Thyroid gland (tissue), 4 donors: Measurements from ENCODE around the gene WWP2. TPM values are rescaled to one million over a fixed set of nuclear protein-coding genes. Genes with fewer than 3 reads are reported as not detected.
"Not testable (repeated sequence)": the region's sequence is repeated elsewhere in the genome, so short reads cannot be mapped to it uniquely, and the experiment has no call there.

Experiments
- DNase-seq, 2 donors: peaks; one replicate each; pipeline ENCODE4 v3.0.0-alpha.2; 2019
- H3K27ac ChIP-seq, 3 donors: fragments of 200-600 bp; sonication (generic); 1 replicate in 2 of 3; 2 replicates in 1 of 3; pipeline ENCODE4 v1.5.1; 2016 to 2019; ENCODE audit warnings: mild to moderate bottlenecking in 1 of 3, moderate library complexity in 1 of 3
- H3K27me3 ChIP-seq: fragments of 200-600 bp; sonication (generic); one replicate; pipeline ENCODE4 v1.5.1; 2019
- H3K36me3 ChIP-seq, 2 donors: fragments of 200-600 bp; sonication (generic); one replicate each; pipeline ENCODE4 v1.5.1; 2016 to 2019
- H3K4me1 ChIP-seq, 2 donors: fragments of 200-600 bp; sonication (generic); one replicate each; pipeline ENCODE4 v1.5.1; 2017 to 2019
- H3K4me3 ChIP-seq, 3 donors: fragments of 200-600 bp; sonication (generic); replicated peaks in 1 of 3; 1 replicate in 2 of 3; 2 replicates in 1 of 3; pipeline ENCODE4 v1.5.1; 2016; ENCODE audit warnings: mild to moderate bottlenecking in 1 of 3
- H3K9me3 ChIP-seq: fragments of 200-600 bp; sonication (generic); one replicate; pipeline ENCODE4 v1.5.1; 2017
- POLR2A ChIP-seq, 2 donors: fragments of 450-650 bp; IDR thresholded peaks; one replicate each; pipeline ENCODE4 v1.6.1; 2017; ENCODE audit warnings: antibody characterized with exemption in 2 of 2, mild to moderate bottlenecking in 2 of 2, moderate library complexity in 1 of 2
- WGBS, 2 donors: methylation state at CpG; one replicate each; pipeline ENCODE4 v1.1.5; 2017; 5-methylcytosine and 5-hydroxymethylcytosine counted together
- intact Hi-C: fragments of 100-400 bp; cut with DNase I; formaldehyde crosslinking; loops from one replicate; pipeline ENCODE4 v1.15.1; 2023
- total RNA-seq, 4 donors: library from RNA; depleted of rRNA; stranded (reverse); fragments of >200 nt; gene quantifications; one replicate each; pipeline ENCODE4 v1.2.3, GENCODE V29; 2016
- TF ChIP-seq, protein P1 (sequence below), 6 experiments: fragments of 200-600 bp in 3 of 6; fragments of 450-650 bp in 3 of 6; sonication (generic) in 3 of 6; IDR thresholded peaks; one replicate each; pipeline ENCODE4 v1.5.1; 2016 to 2019; ENCODE audit warnings: antibody characterized with exemption in 6 of 6, mild to moderate bottlenecking in 2 of 6, inconsistent platforms in 1 of 6, moderate library complexity in 1 of 6

WWP2 gene
- total RNA-seq, 4 donors from 2014 or later, result 35.9 to 72.1 (median 47.7) TPM

DNA sequence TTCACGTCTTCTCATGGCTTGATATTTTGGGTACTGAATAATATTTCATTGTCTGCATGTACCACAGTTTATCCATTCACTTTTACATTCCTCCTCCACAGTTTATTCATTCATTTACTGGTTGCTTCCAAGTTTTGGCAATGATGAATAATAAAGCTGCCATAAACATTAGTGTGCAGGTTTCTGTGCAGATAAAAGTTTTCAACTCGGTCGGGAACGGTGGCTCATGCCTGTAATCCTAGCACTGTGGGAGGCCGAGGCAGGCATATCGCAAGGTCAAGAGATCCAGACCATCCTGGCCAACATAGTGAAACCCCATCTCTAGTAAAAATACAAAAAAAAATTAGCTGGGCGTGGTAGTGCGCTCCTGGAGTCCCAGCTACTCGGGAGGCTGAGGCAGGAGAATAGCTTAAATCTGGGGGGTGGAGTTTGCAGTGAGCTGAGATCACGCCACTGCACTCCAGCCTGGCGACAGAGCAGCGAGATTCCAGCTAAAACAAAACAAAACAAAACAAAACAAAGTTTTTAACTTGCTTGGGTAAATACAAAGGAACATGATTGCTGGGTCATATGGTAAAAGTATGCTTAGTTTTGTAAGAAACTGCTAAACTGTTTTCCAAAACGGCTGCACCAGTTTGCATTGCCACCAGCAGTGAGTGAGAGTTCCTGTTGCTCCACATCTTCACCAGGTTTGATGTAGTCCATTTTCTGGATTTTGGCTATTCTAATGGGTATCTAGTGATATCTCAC, 89.5 kb downstream of the WWP2 start:
- Histone ChIP-seq H3K27me3 (no peaks in the 10 kb centered on the region), H3K4me1 (peaks cover 15 to 21% of the 10 kb centered on the region in 2 donors), H3K36me3 (no peaks in the 10 kb centered on the region), H3K9me3 (no peaks in the 10 kb centered on the region), H3K27ac (no peak overlapping the region), H3K4me3 (no peak overlapping the region)
- no peak for DNase-seq
- TF ChIP-seq, protein P1, sequence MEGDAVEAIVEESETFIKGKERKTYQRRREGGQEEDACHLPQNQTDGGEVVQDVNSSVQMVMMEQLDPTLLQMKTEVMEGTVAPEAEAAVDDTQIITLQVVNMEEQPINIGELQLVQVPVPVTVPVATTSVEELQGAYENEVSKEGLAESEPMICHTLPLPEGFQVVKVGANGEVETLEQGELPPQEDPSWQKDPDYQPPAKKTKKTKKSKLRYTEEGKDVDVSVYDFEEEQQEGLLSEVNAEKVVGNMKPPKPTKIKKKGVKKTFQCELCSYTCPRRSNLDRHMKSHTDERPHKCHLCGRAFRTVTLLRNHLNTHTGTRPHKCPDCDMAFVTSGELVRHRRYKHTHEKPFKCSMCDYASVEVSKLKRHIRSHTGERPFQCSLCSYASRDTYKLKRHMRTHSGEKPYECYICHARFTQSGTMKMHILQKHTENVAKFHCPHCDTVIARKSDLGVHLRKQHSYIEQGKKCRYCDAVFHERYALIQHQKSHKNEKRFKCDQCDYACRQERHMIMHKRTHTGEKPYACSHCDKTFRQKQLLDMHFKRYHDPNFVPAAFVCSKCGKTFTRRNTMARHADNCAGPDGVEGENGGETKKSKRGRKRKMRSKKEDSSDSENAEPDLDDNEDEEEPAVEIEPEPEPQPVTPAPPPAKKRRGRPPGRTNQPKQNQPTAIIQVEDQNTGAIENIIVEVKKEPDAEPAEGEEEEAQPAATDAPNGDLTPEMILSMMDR (IDR thresholded peaks at IDR 0.05), result no peak
- TF ChIP-seq POLR2A (IDR thresholded peaks at IDR 0.05), result no peak
- WGBS, 2 donors, result 83 to 85% methylated on average over 13 of the region's 13 CpGs
- intact Hi-C loops, result no loop called here

DNA sequence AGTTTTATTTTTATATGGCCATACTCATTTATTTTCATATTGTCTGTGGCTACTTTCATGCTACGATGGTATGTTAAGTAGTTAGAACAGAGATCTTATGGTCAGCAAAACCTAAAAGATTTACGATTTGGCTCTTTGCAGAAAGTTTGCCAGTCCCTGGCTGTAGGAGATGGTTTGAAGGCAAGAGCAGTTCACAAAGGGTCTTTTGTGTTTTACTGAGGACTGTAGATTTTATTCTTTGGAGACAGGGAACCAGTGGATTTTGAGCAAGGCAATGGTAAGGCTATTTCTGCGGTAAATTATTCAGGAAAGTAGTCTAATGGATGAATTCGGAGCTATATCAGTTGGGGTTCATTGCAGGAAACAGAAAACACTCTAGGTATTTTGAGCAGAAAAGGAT, 90.7 kb downstream of the WWP2 start:
- TF ChIP-seq, protein P1 (IDR thresholded peaks at IDR 0.05), result no peak
- no peak for TF ChIP-seq POLR2A (IDR thresholded peaks at IDR 0.05)
- no peak for DNase-seq
- Histone ChIP-seq H3K9me3 (no peaks in the 10 kb centered on the region), H3K4me3 (no peak overlapping the region), H3K4me1 (peaks cover 14 to 18% of the 10 kb centered on the region in 2 donors), H3K27me3 (no peaks in the 10 kb centered on the region), H3K27ac (no peak overlapping the region), H3K36me3 (no peaks in the 10 kb centered on the region)
- intact Hi-C loops, result no loop called here
- WGBS, 2 donors, result 85 to 97% methylated on average over 4 of the region's 4 CpGs

DNA sequence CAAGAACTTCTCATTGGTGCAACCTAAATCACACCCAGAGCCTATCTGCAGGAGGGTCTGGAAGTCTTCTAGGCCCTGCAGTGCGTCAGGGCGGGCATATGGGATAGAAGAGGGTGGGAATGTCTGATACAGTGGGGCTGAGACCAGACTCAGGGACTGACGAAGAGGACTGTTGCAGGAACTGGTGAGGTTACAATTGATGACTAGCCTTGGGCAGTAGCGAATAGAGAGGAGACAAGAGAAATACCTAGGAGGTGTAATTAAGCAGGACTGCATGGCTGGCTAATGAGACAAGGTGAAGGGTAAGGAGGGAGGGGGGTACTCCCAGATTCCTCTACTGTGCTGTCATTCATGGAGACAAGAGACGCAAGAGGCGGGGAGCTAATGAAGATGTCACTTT, 91.3 kb downstream of the WWP2 start:
- intact Hi-C loops, result no loop called here
- DNase-seq, result no peak
- no peak overlapping the region for H3K27ac ChIP-seq
- no peaks in the 10 kb centered on the region for H3K36me3 ChIP-seq
- no peaks in the 10 kb centered on the region for H3K9me3 ChIP-seq
- no peak overlapping the region for H3K4me3 ChIP-seq
- WGBS, 2 donors, result 97 to 98% methylated on average over 6 of the region's 6 CpGs
- H3K4me1 ChIP-seq, result peaks cover 7 to 11% of the 10 kb centered on the region in 2 donors
- H3K27me3 ChIP-seq, result no peaks in the 10 kb centered on the region
- TF ChIP-seq, protein P1 (IDR thresholded peaks at IDR 0.05), result no peak
- no peak for TF ChIP-seq POLR2A (IDR thresholded peaks at IDR 0.05)

DNA sequence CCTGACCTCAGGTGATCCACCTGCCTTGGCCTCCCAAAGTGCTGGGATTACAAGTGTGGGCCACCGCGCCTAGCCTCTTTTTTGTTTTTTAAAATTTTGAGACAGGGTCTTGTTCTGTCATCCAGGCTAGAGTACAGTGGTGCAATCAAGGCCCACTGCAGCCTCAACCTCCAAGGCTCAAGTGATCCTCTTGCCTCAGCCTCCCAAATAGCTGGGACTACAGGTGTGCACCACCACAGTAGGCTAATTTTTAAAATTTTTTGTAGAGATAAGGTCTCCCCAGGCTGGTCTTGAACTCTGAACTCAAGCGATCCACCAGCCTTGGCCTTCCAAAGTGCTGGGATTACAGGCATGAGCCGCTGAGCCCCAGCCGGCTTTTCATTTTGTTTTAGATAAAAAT, 92.6 kb downstream of the WWP2 start:
- DNase-seq, H3K36me3 ChIP-seq, intact Hi-C loops, H3K4me3 ChIP-seq, H3K27me3 ChIP-seq, H3K4me1 ChIP-seq, H3K27ac ChIP-seq, H3K9me3 ChIP-seq: not testable (repeated sequence)
- 89 to 96% methylated on average over 5 of the region's 5 CpGs for WGBS, 2 donors

DNA sequence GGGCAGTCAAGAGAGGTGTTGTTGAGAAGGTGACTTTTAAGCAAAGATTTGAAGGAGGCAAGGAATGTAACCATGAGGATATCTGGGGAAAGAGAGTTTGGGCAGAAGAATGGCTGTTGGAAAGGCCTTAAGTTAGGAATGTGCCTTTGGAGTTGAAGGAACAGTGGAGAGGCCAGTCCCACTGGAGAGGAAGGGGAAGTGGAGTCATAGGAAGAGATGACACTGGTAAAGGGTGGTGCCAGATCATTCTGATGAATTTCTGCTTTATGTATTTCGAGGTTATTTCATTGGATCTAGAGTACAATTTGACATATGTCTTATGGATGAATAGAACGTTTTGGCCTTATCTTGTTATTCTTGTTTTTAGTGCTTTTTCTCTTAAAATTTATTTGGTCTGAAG, 93.5 kb downstream of the WWP2 start:
- Histone ChIP-seq H3K27ac (peak overlapping the region in 2 of 3 donors; percentile 20 to 42), H3K4me1 (peaks cover 0 to 14% of the 10 kb centered on the region in 2 donors), H3K9me3 (no peaks in the 10 kb centered on the region), H3K27me3 (no peaks in the 10 kb centered on the region), H3K4me3 (no peak overlapping the region), H3K36me3 (no peaks in the 10 kb centered on the region)
- DNase-seq, result no peak
- WGBS, 2 donors, result 57 to 67% methylated on average over 2 of the region's 2 CpGs
- TF ChIP-seq, protein P1 (IDR thresholded peaks at IDR 0.05), result no peak
- no peak for TF ChIP-seq POLR2A (IDR thresholded peaks at IDR 0.05)
- intact Hi-C loops, result no loop called here
